Cardiac ventricle fibroblast (primary cell): Measurements from ENCODE around the gene GUCA2A. TPM values are rescaled to one million over a fixed set of nuclear protein-coding genes. Genes with fewer than 3 reads are reported as not detected.

Source experiments
- total RNA-seq: library from RNA; depleted of rRNA; stranded (reverse); fragments of >200 nt; gene quantifications from 2 replicates; pipeline ENCODE4 v1.2.3, GENCODE V29; 2015

Gene GUCA2A, protein sequence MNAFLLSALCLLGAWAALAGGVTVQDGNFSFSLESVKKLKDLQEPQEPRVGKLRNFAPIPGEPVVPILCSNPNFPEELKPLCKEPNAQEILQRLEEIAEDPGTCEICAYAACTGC
- not detected in 2 replicates for total RNA-seq

DNA sequence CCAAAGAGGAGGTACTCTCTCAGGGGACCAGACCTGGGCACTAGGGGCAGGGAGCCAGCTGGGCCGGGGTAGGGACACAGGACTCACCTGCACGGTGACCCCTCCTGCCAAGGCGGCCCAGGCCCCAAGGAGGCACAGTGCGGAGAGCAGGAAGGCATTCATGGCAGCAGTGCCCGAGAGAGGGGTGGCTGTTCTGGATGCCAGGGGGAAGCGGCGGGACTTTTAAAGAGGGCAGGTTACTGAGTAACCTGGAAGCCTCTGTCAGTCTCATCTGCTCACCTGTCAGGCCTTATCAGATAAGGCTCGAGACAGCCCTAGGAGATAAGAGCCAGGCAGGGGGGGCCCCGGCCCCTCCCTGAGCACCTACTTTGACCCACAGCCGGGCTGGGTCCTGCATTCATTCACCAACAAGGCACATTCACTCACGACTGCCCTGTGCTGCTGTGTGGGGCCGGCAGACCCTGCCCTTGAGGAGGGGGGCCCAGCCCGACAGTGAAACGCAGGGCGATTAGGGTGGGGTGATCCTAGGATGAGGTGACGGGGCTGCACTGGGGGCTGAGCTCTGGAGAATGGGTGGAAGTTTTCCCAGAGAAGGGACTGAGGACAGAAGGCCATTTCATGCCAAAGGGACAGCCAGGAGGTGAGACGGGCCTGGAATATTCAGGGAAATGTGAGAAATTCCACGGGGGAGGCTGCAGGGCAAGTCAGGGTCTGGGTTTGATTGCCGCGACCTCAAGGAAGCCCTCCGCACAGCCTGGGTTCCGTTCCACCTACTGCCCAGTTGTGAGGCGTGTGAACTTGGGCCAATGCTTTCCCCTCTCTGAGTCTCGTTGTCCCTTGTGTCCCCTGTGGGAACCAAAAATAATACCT lies at the start of gene GUCA2A:
GUCA2A (minus strand) TSS at position 195 of the 870 bp plus-strand sequence; CDS start at position 162, 33 bp downstream.

DNA sequence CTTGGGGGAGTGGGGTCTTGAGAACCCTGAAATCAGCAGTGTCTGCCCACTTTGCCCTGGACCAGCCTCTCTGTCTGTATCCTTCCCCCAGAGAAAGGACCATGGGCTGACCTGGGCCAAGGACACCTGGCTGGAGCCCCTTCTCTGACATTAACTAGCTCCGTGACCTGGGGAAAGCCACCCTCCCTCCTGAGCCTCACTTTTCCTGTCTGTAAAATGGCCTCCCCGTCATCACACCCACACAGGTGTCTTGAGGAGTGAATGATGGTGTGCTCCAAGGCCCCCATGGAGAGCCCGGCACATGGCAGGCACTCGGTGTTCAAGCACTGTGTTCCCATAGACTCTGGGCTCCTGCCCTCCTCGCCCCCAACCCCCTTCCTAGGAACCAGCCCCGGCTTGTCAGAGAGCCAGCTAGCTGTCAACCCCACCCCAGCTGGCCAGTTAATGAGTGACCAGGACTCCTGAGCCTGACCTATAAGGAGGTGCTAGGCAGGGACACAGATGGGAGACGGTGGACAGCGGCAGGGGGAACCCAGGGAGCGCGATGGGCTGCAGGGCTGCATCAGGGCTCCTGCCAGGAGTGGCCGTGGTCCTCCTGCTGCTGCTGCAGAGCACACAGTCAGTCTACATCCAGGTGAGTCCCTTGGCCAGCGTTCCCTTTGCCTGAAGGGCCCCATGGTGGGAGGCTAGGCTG lies 11.5 kb downstream of the GUCA2A start, which contains the start of gene GUCA2B:
GUCA2B (plus strand) TSS at position 504 of the 694 bp plus-strand sequence; CDS start at position 545, 41 bp downstream.

Other genes starting within 250 kb of the GUCA2A start
- 1.8 and 2.0 TPM in 2 replicates for gene HIVEP3, start 245.8 kb downstream of the GUCA2A start, total RNA-seq
- gene GUCA2B, start 11.3 kb downstream of the GUCA2A start, total RNA-seq: not detected in 2 replicates
- 21.5 and 23.9 TPM in 2 replicates for gene FOXJ3, start 170.5 kb upstream of the GUCA2A start, total RNA-seq
- gene RIMKLA, start 216.0 kb upstream of the GUCA2A start, total RNA-seq: not detected in 2 replicates